HG03432 (cell line): ENCODE measurements around the gene SLC43A2.
"Not testable (repeated sequence)": the region's sequence is repeated elsewhere in the genome, so short reads cannot be mapped to it uniquely, and the experiment has no call there.

Source experiments
- ATAC-seq: cut with Tn5 transposase; IDR thresholded peaks from one replicate; pipeline ENCODE4 v1.9.1; 2021; ENCODE audit warnings: mild to moderate bottlenecking, moderate library complexity; ENCODE audit not compliant: unreplicated experiment

Gene SLC43A2

GRCh38 chr17:1545618-1546017, 83.0 kb downstream of the SLC43A2 start:
- ATAC-seq, result no peak

GRCh38 chr17:1542316-1542715, 86.3 kb downstream of the SLC43A2 start:
- no peak for ATAC-seq

GRCh38 chr17:1541367-1541904, 87.2 kb downstream of the SLC43A2 start:
- ATAC-seq, result no peak

- ATAC-seq, result no peak
Measured at GRCh38 chr17:1539811-1540210, 88.8 kb downstream of the SLC43A2 start.

- ATAC-seq, result no peak
Measured at GRCh38 chr17:1535737-1536136, 92.9 kb downstream of the SLC43A2 start.

GRCh38 chr17:1533661-1534325, 94.8 kb downstream of the SLC43A2 start:
- ATAC-seq, result no peak

- ATAC-seq, result no peak
Measured at GRCh38 chr17:1532836-1533602, 95.6 kb downstream of the SLC43A2 start.

GRCh38 chr17:1529863-1530262, 98.8 kb downstream of the SLC43A2 start:
- no peak for ATAC-seq

- not testable (repeated sequence) for ATAC-seq
Measured at GRCh38 chr17:1526876-1527275, 101.8 kb downstream of the SLC43A2 start.

GRCh38 chr17:1522626-1523025, 106.0 kb downstream of the SLC43A2 start:
- ATAC-seq, result no peak

- no peak for ATAC-seq
Measured at GRCh38 chr17:1521086-1521640, 107.5 kb downstream of the SLC43A2 start.

GRCh38 chr17:1519678-1520077, 109.0 kb downstream of the SLC43A2 start:
- ATAC-seq, result no peak
